Amniotic epithelial cell (primary cell): ENCODE data around the gene POLK.
A peak's percentile ranks its signal among the peaks of the same experiment; 100 is the strongest.
"Not testable (repeated sequence)": the region's sequence is repeated elsewhere in the genome, so short reads cannot be mapped to it uniquely, and the experiment has no call there.

ENCODE experiments used
- DNase-seq: peaks from one replicate; pipeline ENCODE4 v3.0.0-alpha.2; 2010; ENCODE audit warnings: low read depth

POLK gene

DNA sequence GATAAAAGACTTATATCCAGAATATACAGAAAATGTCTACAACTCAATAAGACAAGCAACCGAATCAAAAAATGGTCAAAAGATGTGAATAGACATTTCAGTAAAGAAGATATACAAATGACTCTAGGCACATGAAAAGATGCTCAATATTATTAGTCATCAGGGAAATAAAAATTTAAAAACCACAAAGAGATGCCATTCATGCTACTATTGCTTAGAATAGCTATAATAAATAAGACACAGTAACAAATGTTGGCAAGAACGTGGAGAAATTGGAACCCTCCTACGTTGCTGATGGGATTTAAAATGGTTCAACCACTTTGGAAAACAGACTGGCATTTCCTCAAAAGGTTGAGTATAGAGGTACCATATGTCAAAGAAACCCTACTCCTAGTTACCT lies 39.8 kb downstream of the POLK start:
- peak; percentile 59 for DNase-seq

DNA sequence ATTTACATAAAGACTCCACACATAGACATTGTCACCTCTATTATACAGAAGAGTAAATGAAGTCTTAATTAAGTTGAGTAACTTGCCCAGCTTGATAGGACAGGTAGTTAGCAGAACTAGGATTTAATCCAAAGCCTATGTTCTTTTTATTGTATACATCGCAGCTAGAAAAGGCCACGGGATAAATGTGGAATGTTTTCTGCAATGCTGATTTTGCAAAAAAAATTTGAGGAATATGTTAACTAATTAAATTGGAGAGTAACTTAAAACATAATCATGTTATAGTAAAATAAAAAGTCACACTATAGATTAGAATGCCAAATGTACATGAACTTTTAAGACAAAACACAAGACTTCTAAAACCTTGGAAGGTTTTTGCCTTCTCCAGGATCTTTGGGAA lies 41.1 kb downstream of the POLK start:
- DNase-seq, result no peak

DNA sequence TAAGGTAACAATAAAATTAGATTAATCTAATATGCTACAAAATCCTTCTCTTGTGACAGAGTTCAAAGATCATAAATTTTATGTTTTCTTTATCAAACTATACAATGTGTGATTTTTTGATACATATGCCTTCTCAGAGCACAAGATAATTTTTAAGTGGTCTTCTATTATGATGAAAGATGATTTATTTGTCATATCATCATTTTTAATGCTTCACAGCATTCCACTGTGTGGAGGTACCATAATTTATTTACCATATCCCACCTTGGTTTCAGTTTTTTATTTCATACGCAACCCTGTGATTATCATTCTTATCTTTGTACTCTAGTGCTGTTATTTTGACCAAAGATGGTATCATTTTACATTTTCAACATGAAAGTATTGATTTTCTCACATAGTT lies 41.7 kb downstream of the POLK start:
- no peak for DNase-seq

DNA sequence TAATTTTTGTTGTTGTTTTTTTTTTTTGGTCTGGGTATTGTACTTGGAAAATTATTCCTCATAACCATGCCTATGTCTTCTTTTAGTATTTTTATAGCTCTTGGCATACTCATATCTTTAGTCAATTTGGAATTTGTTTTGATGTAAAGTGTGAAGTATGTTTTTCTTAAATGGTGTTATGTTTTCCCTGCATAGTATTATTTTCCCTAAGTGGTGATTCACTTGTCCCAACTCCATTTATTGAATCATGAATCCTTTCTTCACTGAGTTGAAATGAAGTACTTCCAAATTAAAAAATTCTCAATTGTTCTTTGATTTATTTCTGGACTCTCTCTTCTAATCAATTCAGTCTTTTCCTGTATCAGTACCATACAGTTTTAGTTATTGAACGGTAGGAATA lies 46.5 kb downstream of the POLK start:
- DNase-seq, result no peak

DNA sequence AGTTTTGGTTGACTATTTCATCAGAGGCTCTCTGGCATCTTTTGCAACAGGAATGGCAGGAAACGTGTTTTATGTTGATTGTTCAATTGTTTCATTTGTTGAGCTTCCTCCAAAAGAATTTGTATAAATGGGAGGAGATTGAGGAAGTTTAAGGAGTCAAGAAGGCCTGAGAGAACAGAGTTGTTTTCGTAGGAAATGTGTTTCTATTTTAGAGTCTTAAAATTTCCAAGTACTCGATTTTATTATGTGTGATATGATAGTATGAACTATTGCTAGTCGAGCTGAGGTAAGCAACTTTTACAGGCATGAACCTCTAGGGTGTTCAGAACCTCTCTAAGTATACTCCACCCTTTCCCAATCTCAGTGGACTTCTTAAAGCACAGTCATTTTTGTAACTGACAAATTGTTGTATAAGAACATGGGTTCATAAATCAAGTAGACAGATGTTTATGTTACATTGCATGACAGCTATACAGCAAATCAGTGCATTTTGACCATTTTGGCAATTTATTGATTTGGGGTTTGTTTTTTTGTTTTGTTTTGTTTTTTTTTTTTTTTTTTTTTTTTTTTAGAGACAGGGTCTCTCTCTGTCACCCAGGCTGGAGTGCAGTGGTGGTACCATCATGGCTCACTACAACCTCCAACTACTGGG lies 47.4 kb downstream of the POLK start:
- DNase-seq, result no peak

DNA sequence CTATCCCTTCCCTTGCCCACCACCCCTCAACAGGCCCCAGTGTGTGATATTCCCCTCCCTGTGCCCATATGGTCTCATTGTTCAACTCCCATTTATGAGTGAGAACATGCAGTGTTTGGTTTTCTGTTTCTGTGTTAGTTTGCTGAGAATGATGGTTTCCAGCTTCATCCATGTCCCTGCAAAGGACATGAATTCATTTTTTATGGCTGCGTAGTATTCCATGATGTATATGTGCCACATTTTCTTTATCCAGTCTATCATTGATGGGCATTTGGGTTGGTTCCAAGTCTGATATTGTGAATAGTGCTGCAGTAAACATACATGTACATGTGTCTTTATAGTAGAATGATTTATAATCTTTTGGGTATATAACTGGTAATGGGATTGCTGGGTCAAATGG lies 49.0 kb downstream of the POLK start:
- not testable (repeated sequence) for DNase-seq

DNA sequence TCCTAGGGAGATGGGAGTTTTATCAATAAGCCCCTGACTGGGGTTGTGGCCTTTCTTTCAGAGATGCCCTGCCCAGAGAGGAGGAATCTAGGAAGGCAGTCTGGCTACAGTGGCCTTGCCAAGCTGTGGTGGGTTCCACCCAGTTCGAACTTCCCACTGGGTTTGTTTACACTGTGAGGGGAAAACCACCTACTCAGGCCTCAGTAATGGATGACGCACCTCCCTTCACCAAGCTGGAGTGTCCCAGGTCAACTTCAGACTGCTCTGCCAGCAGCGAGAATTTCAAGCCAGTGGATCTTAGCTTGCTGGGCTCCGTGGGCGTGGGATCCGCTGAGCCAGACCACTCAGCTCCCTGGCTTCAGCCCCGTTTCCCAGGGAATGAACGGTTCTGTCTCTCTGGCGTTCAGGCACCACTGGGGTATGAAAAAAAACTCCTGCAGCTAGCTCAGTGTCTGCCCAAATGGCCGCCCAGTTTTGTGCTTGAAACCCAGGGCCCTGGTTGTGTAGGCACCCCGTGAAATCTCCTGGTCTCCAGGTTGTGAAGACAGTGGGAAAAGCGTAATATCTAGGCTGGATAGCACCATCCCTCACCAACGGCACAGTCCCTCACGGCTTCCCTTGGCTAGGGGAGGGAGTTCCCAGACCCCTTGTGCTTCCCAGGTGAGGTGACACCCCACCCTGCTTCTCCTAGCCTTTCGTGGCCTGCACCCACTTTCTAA lies 54.5 kb downstream of the POLK start:
- DNase-seq, result peak; percentile 83

DNA sequence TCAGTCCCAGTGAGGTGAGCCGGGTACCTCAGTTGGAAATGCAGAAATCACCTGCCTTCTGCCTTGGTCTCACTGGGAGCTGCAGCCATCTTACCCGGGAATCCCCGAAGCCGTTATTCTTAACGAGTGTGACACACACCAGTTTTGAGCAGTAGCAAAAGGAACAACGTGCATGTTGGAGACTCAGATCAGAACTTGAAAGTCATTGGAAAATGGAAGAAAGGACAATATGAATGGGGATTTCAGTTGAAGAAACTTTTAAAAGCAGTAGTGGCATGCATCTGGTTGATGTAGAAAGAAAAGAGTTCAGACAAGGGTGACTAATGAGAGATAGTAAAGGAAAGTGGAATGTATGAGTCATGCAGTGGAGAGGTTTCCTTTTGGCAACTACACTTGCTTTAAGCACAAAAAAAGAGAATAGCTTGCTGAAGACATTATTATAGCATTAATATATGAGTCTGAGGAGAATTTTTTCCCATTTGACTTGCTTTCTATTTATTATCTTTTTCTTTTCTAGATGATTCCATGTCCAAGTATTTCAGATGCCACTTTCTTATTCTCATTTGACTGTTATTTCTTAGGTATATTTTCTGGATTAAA lies 55.1 kb downstream of the POLK start:
- peak; percentile 94 for DNase-seq

DNA sequence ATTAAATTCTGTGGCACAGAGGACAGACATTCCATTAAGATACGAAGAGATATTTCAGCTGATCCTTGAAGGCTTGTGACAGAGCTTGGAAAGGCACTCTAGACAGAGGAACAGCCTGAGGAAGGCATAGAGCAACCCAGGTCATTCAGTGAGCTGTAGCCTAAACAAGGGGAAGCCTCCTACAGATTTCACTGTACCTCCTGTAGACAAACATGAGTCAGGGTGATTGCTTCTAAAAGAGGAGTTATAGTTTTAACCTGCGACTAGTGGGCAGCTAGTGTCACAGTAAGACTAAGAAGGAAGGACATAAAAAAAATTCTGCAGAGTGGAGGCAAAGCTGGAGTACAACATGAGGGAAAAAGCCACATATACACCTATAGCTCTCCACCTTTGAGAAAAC lies 56.0 kb downstream of the POLK start:
- DNase-seq, result peak; percentile 40

DNA sequence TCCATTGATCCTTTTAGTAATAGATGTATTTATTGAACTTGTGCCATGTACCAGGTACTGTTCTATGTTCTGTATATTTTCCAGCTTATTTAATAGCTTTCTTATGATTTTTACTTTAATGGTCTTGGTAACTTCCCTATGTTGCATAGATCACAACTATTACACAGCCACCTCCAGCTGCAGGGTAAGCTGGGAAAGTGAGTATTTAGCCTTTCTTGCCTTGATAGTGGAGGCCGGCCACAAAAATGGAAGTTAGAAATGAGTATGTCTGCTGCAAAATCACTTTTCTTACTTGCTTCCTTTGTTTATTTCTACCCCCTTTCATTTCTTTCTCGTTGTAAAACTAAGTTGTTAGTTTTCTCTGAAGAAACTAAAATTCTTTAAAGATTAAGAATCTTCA lies 56.5 kb downstream of the POLK start:
- DNase-seq, result no peak

DNA sequence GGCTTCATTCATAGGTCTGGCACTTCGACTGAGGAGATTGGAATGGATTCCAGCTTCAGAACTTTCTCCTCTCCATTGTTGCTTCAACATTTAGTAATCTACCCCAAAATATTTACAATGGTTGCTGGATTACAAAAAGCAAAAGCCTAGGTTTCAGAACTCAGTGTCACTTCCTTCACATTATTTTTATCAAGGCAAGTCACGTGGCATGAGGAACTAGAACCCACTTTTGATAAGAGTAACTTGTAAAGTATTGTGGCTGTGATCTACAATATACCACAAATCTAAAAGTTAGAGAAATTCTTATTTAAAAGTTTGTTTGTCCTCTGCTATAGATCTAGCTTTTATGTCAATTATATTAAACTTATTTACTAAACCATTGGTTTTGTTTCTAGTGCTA lies 59.9 kb downstream of the POLK start:
- DNase-seq, result no peak

DNA sequence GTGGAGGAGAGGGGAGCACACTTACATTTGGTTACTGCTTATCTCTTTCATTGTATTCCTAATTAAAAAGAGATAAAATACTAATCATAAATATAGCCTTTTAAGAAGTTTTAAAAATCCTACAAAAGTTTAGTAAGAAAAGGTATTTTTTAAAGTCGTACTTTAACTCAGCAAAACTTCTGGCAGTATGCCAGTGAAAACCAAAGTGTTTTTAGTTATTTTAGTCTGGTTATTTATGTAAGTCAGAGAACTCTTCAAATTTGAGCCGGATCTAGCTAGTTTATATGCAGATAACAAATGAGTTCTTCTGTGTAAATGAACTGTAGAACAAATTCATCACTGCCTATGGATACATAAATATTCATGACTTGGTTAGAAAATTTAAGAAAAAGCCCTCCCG lies 63.1 kb downstream of the POLK start:
- no peak for DNase-seq

DNA sequence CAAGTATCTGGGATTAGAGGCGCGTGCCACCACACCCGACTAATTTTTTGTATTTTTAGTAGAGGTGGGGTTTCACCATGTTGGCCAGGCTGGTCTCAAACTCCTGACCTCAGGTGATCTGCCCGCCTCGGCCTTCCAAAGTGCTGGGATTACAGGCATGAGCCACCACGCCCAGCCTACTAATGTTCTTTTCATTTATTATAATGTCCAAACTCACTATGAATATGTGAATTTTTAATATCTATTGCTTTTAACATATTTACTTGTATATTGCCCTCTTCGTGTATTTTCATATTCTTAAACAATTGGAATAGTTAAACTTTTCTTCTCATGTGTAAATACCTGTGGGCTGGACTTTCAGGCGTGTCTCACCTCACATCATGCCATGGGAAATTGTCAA lies 66.6 kb downstream of the POLK start:
- DNase-seq, result not testable (repeated sequence)

DNA sequence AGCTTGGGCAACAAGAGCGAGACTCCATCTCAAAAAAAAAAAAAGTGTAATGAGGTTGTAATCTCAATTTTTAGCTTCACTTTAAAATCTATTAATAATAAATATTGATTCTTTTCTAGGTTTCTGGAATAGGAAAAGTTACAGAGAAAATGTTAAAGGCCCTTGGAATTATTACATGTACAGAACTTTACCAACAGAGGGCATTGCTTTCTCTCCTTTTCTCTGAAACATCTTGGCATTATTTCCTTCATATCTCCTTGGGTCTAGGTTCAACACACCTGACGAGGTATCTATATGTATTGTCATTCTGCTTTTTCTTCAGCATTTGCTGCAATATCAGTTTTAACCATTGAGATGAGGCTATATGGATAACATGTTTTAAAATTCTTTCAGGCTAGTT lies 73.0 kb downstream of the POLK start:
- no peak for DNase-seq

DNA sequence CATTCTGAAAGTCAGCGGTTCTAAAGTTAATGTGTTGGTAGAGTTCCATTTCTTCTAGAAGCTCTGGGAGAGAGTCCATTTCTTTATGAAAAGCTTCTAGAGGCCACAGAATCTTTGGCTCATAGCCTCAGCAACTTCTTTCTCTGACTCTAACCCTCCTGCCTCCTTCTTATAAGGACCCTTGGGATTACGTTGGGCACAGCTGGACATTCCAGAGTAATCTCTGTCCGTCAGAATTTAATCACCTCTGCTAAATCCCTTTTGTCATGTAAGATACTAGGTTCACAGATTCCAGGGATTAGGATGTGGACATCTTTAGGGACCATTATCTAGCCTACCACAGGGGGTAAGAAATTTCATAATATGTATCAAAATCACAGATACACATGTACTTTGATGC lies 77.0 kb downstream of the POLK start:
- peak; percentile 48 for DNase-seq

DNA sequence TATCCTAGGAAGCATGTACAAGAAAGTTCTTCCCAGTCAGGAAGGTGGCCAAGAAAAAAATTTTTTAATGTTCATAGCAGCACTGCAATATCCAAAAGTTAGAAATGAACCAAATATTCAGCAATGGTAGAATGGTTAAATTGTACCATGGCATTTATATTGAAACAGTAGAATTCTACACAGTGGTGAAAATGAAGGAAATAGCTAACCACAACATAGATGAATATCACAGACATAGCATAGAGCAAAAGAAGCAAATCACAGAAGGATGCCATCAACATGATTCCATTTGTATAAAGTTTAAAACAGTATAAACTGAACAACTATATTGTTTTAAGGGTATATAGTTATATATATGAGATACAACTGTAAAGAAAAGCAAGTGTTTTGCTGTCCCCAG lies 88.8 kb downstream of the POLK start:
- no peak for DNase-seq

DNA sequence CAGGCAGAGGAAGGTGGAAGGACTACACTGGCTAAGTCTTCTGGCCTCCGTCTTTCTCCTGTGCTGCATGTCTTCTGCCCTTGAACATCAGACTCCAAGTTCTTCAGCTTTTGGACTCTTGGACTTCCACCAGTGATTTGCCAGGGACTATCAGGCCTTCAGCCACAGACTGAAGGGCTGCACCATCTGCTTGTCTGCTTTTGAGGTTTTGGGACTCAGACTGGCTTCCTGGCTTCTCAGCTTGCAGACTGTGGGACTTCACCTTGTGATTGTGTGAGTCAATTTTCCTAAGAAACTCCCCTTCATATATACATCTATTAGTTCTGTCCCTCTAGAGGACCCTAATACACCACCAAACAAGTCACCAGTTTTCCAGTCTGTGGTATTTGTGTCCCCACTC lies 89.9 kb downstream of the POLK start:
- DNase-seq, result no peak

DNA sequence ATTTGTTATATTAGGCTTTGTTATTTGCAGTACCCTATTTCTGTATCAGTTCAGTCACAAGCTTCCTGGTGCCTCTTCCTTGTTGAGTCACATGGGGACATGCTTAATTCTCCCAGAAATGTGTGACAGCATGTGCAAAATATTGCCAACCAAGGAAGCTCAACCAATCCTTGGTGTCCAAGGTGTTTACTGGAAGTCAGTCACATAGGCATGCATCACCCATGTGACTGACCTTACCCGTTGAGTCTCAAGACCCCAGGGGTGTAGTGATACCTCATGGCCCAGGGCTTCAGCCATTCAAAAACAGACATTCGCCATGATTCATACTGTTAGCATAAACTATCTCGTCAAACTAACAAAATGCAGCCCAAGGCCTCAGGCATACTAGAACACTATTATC lies 90.3 kb downstream of the POLK start:
- DNase-seq, result peak; percentile 26

DNA sequence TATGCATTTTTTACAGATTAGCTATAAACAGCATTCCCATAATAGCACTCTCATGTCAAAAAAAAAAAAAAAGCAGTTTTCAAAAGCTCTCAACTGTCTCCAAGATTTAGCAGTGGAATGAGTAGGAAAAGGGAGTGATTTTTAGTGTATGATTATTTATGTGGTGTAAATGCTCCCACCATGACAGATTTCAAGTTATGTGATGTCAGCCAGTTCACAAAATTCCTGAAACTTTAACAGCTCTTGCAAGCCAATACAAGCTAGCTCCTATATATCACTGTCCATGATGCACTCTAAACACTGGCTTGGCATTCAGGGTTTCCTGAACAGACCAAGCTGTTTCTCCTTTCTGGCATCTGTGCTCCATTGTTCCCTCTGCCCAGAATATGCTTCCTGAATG lies 91.7 kb downstream of the POLK start:
- DNase-seq, result peak; percentile 92

DNA sequence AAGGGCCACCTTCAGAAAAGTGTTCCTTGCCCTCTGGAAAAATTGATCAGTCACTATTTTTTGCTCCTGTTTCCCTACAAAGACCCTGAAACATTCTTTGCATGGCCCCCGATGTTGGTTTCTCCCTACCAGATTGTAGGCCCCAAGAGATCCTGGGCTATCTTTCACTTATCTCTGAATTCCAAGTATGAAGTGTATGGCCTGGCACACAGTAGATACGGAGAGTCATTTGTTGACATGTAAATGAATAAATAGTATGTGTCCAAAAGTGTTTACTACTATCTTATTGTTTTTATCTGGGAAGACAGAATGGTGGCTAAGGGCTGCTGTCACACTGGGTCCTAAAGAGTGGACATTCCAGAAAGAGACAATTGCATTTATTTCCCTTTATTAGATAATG lies 92.1 kb downstream of the POLK start:
- DNase-seq, result no peak

DNA sequence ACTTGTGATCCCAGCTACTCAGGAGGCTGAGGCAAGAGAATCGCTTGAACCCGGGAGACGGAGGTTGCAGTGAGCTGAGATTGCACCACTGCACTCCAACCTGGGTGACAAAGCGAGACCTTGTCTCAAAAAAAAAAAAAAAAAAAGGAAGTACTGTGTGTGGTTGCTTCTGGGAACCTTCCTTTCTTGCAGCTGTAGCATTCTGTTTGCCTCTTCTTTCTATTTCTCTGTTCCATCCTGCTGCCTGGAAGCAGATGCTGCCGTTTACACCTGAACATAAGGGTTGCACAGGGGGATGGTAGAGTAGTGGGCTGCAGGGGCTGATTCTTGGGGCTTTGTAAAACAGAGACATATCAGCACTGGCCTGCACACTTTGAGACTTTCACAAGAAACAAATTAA lies 95.7 kb downstream of the POLK start:
- not testable (repeated sequence) for DNase-seq

DNA sequence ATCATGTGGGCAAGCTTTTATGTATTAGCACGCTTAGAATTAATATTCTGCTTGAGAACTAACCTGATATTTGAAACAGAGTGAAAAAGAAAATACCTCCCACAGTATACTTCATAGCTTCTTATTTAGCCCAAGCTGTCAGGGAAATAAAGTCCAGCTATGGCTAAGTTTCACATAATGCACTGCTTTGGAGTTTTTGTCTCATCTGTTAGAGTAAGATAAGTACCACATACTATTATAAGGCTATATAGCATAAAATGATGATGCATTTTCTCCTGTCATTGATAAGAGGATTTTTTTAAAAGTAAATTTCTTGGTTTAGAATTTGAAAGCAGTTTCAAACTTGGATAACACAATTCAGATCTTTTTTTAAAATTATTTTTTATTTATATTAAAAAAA lies 97.2 kb downstream of the POLK start:
- DNase-seq, result no peak

DNA sequence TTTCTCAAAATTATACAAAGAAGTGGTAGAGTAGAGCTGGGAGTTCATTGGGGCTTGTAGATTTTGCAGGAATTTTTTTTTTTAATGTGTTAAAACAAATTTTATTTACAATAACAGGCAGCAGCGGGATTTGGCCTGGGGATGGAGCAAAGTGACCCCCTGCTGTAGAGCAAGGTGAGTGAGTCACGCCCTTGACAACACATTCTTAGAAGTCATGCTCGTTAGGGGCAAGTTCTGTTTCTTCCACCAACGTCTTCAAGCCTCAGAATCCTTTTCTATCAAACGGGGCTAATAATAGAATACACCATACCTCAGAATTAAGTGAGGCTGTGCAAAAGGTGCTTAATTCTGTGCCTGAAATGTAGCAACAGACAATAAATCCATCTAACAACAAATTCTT lies 98.5 kb downstream of the POLK start:
- DNase-seq, result no peak

DNA sequence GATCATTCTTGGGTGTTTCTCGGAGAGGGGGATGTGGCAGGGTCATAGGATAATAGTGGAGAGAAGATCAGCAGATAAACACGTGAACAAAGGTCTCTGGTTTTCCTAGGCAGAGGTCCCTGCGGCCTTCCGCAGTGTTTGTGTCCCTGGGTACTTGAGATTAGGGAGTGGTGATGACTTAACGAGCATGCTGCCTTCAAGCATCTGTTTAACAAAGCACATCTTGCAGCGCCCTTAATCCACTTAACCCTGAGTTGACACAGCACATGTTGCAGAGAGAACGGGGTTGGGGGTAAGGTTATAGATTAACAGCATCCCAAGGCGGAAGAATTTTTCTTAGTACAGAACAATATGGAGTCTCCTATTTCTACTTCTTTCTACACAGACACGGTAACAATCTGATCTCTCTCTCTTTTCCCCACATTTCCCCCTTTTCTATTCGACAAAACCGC lies 99.2 kb downstream of the POLK start:
- not testable (repeated sequence) for DNase-seq
